Measurements from ENCODE around the gene GALNT2.

Gene GALNT2

DNA sequence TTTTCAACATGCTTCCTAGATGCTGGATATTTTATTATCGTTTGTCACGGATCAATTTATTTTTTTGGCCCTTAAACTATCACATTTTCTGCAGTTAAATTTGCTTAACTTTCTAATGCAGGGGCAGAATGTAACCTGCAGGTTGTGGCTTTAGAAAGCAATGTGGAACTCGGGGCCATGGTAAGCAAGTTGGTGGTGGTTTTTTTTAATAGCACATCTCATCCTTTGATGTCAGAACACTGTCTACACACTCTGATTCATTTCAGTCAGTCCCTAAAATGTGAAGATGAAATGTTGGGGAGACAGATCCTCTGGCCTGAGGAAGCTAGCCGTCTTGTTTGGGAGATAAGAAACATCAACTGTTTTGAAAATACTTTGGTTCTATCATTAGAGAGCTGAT is 89.5 kb downstream of the GALNT2 start:
- ATAC-seq (replicated peaks) (no peak), DNase-seq (no peak)
- H3K27ac Mint-ChIP-seq = peak overlapping the region; percentile 9
- H3K4me3 Mint-ChIP-seq = no peak overlapping the region
- peaks cover 0 to 4% of the 10 kb centered on the region in 2 donors for H3K9me3 Mint-ChIP-seq
- H3K36me3 Mint-ChIP-seq = peaks cover 7 to 27% of the 10 kb centered on the region in 2 donors
- peaks cover 39 to 72% of the 10 kb centered on the region in 2 donors for H3K4me1 Mint-ChIP-seq
- no peaks in the 10 kb centered on the region for H3K27me3 Mint-ChIP-seq

DNA sequence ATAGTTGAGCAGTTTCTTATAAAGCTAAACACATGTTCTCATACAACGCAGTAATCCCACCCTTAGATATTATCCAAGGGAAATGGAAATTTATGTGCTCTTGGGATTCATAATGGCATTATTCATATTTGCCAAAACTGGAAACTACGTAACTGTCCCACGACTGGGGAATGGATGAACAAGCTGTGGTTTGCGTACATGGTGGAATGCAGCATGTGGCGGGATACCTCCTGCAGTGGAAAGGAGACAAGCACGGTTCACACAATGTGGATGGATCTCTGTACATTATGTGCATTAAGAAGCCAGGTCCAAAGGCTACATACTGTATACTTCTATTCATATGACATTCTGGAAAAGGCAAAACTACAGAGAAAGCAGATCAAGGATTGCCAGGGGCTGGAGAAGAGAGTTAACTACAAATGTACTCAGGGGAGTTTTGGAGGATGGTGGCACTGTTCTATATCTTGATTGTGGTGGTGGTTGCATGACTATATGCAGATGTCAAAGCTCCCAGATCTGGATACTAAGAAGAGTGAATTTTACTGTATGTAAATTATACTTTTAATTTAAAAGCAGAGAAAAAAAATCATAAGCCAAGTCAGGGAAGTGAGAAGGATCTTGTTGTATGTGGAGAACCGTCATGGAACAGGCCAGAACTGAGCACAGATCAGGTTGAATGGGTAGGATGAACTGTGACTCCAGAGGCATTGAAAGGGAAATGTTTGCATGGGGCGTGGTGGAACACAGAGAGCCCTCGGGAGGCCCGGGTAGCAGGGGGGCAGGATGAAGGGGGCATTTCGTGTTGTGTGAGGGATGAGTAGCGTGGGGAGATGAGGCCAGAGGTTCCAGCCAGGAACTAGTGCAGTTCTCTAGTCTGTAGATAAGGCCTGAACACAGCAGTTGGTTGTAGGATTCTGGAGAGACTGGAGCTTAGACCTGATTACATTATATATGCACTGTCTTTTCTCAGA is 90.7 kb downstream of the GALNT2 start:
- H3K27me3 Mint-ChIP-seq = no peaks in the 10 kb centered on the region
- H3K4me3 Mint-ChIP-seq = peak overlapping the region; percentile 5 to 23
- peak overlapping the region; percentile 78 for H3K27ac Mint-ChIP-seq
- ATAC-seq (replicated peaks) (peak; percentile 71 to 81), DNase-seq (no peak)
- peaks cover 0 to 4% of the 10 kb centered on the region in 2 donors for H3K9me3 Mint-ChIP-seq
- H3K36me3 Mint-ChIP-seq = peaks cover 7 to 26% of the 10 kb centered on the region in 2 donors
- peaks cover 41 to 69% of the 10 kb centered on the region in 2 donors for H3K4me1 Mint-ChIP-seq

DNA sequence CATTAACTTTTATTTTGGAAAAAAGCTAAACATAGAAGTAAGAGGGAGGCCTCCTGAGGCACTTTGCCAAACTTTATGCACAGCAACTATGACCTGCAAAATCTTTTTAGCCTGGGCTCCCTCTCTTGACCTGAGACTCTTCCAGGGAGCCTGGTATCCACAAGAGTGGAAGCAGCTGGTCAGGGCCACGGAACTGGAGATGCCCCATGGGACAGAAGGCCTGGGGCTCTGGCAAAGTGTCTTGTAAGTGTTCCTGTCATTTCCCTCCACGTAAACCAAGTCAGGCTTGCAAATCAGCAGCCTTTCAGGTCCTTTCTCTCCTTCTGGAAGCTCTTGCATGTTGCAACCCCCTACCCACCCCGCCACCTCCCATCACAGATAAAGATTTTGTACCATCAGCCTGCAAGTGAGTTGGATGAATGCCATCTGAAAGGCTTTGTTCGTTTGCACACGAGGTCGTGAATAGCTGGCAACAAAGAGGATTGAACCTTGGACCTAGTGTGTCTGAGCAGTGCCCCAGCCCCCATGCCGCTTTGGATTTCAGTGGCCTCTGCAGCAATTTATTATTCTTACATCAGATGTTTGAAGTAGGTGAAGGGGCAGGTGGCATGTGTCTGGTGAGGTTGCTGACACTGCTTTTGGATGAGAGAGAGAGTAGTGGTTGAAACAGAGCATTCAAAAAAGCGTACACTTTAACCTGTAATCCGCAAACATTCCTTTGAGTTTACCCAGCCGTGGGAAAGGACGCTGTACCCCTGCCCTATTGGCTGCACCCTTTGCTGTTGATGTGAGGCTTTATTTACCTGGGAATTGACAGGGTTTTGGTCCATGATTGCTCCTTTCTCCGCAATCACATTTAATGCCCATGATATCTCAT is 91.6 kb downstream of the GALNT2 start:
- peaks cover 8 to 27% of the 10 kb centered on the region in 2 donors for H3K36me3 Mint-ChIP-seq
- ATAC-seq (replicated peaks) = no peak
- no peaks in the 10 kb centered on the region for H3K27me3 Mint-ChIP-seq
- H3K9me3 Mint-ChIP-seq = peaks cover 0 to 4% of the 10 kb centered on the region in 2 donors
- peak overlapping the region; percentile 78 for H3K27ac Mint-ChIP-seq
- no peak for DNase-seq
- H3K4me3 Mint-ChIP-seq = no peak overlapping the region
- H3K4me1 Mint-ChIP-seq = peaks cover 49 to 77% of the 10 kb centered on the region in 2 donors

DNA sequence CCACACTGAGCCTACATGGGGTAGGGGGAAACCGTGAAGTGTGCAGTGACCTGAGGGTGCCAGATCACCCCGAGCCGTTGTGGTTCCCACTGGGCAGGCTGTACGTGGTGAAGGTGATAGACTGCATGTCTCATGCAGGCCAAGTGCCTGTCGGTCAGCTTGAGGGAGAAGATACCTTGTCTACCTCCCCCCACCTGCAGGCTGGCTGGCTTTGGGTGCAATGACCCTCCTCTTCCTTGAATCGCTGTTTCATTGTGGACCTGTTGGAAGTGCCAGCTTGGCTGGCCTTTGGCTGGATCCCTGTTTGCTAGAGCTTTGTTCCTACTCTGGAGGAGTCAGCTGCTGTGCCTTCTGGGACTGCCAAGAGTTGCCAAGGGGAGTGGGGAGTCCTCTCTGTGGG is 92.5 kb downstream of the GALNT2 start:
- Mint-ChIP-seq H3K9me3 (peaks cover 0 to 4% of the 10 kb centered on the region in 2 donors), H3K27me3 (no peaks in the 10 kb centered on the region), H3K4me3 (no peak overlapping the region), H3K27ac (no peak overlapping the region), H3K4me1 (peaks cover 54 to 82% of the 10 kb centered on the region in 2 donors), H3K36me3 (peaks cover 12 to 33% of the 10 kb centered on the region in 2 donors)
- ATAC-seq (replicated peaks) (no peak), DNase-seq (no peak)

DNA sequence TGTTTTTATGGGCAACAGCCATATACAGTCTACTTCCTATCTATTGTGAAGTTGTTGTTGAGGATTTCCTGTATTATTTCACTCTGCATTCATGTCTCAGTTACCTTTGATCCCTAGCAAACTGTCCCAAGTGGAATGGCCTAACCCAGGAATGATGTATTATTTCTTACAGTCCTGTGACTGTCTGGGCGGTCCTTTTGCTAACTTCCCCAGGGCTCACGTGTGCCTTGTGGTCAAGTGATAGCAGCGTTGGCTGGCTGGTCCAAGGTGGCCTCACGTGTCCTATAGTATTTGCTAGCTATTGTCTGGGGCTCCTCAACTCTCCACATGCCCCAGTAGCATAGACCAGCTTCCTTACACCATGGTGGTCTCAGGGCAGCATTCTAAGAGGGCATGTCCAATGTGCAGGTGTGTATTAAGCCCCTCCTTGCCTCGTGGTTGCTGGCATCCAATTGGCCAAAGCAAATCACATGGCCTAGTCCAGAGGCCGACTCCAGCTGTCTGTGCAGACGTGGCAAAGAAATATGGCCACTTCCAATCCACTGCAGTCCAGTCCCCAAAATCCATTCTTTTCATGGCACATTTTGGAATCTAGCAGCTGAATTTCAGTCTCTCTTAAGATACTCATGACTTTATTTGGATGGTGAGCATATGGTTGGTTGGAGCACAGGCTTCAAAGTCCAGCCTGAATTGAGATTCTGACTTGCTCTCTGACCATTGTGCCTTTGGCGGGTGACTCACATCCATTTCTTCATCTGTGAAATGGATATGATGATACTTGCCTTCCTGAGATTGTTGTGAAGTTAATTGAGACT is 94.1 kb downstream of the GALNT2 start:
- DNase-seq = no peak
- no peak for ATAC-seq (replicated peaks)
- H3K36me3 Mint-ChIP-seq = peaks cover 11 to 27% of the 10 kb centered on the region in 2 donors
- H3K27me3 Mint-ChIP-seq = no peaks in the 10 kb centered on the region
- H3K4me1 Mint-ChIP-seq = peaks cover 53 to 84% of the 10 kb centered on the region in 2 donors
- H3K4me3 Mint-ChIP-seq = no peak overlapping the region
- H3K27ac Mint-ChIP-seq = peak overlapping the region; percentile 71
- H3K9me3 Mint-ChIP-seq = peaks cover 0 to 4% of the 10 kb centered on the region in 2 donors

DNA sequence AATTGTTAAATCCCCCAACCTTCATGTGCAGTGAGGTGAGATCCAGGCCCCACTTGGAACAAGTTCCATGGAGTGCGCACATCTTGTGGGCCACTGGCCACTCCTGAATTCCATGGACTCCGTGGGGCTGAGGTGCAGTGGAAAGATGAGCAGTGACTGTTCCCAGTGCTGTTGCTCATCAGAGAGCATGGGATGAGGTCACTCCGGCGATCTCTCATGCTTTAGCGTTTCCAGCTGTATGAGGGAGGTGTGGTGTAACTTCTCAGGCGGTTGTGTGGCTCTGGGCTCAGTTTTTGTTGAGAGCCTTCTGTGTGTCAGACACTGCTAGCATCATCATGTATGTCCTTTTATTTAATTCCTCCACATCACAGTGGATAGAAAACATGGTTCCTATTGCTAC is 96.2 kb downstream of the GALNT2 start:
- Mint-ChIP-seq H3K4me3 (no peak overlapping the region), H3K27ac (peak overlapping the region; percentile 78)
- ATAC-seq (replicated peaks) = no peak

DNA sequence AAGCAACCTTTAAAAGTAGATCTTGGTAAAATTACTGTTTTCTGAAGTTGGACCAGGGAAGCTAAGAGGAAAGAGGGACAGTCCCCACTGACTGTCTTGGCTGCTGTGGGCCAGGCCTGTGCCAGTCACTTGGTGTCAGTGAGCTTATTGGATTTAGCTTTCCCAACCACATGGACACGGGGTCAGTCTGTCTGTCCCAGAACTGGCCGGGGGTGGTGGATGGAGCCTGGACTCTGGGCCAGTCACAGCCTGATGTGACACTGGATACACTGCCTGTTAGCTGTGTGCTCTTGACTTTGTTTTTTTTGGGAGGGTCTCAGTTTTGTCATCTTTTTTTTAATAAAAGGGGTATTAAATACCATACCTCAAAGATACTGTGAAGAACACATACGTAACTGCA is 96.7 kb downstream of the GALNT2 start:
- DNase-seq (no peak), ATAC-seq (replicated peaks) (peak in 1 of 2 donors; percentile 22)
- Mint-ChIP-seq H3K4me1 (peaks cover 56 to 85% of the 10 kb centered on the region in 2 donors), H3K4me3 (no peak overlapping the region), H3K9me3 (no peaks in the 10 kb centered on the region), H3K27me3 (no peaks in the 10 kb centered on the region), H3K27ac (peak overlapping the region; percentile 78), H3K36me3 (peaks cover 11 to 20% of the 10 kb centered on the region in 2 donors)

More for the DNA sequence above, 96.2 kb downstream of the GALNT2 start:
- Mint-ChIP-seq H3K27me3 (no peaks in the 10 kb centered on the region), H3K4me1 (peaks cover 55 to 86% of the 10 kb centered on the region in 2 donors), H3K9me3 (no peaks in the 10 kb centered on the region), H3K36me3 (peaks cover 11 to 20% of the 10 kb centered on the region in 2 donors)
- no peak for DNase-seq

DNA sequence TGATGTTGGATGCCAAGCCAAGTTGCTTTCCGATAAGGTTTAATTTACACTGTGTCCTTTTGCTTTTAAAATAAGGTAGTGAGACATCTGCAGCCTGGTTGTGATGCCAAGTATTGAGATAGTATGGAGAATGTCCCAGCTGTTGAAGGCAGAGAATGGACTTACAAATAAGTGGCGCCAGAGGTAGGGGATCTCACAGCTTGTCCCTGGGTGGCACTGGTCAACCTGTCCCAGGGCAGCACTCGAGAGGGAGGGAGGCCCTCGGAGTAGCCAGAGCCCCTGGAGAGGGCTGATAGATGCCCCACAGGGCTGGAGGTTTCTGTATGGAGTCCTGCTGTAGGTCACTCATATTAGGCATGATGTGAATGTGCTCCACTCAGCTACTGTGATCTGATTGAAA is 98.5 kb downstream of the GALNT2 start:
- ATAC-seq (replicated peaks) = no peak
- Mint-ChIP-seq H3K36me3 (peaks cover 11 to 16% of the 10 kb centered on the region in 2 donors), H3K27ac (peak overlapping the region; percentile 17), H3K4me1 (peaks cover 65 to 88% of the 10 kb centered on the region in 2 donors), H3K4me3 (no peak overlapping the region), H3K9me3 (no peaks in the 10 kb centered on the region), H3K27me3 (no peaks in the 10 kb centered on the region)
- no peak for DNase-seq

DNA sequence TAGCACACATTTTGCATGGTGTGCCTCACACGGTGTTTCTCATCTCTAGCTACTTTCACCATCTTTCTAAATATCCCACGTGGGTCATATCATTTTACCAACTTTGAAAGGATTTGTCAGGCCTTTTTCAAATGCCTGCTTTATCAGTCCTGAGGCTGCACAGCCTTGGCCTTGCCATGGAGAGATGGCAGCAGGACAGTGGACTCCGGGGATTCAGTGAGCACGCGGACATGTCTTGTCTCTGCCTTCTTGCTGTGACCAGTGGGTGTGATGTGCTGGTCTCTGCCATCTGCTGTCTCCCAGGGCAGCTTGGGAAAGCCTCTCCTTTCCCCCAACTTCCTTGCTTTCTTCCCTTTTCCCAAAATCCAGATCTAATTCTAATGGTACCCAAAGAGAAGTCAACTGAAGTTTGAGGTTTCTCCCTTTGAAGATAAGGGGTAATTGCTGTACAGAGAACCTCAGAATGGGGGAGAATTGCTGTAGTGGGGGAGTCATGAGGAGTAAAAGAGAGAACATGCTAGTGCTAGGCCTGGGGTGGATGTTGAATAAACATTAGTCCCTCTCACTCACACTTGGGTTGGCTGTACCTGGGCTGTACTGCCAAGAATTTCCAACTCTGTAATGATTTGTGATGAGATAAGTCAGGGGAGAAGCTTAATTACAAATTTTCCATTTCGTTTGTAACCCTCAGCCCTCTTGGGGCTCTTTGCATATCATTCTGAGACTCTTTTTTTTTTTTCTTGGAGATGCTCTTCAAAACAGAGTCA is 99.5 kb downstream of the GALNT2 start:
- ATAC-seq (replicated peaks) (peak in 1 of 2 donors; percentile 16), DNase-seq (no peak)
- Mint-ChIP-seq H3K36me3 (peaks cover 8 to 14% of the 10 kb centered on the region in 2 donors), H3K4me3 (peak overlapping the region in 1 of 2 donors; percentile 11), H3K4me1 (peaks cover 62 to 85% of the 10 kb centered on the region in 2 donors), H3K27ac (peak overlapping the region; percentile 43), H3K27me3 (no peaks in the 10 kb centered on the region), H3K9me3 (no peaks in the 10 kb centered on the region)

DNA sequence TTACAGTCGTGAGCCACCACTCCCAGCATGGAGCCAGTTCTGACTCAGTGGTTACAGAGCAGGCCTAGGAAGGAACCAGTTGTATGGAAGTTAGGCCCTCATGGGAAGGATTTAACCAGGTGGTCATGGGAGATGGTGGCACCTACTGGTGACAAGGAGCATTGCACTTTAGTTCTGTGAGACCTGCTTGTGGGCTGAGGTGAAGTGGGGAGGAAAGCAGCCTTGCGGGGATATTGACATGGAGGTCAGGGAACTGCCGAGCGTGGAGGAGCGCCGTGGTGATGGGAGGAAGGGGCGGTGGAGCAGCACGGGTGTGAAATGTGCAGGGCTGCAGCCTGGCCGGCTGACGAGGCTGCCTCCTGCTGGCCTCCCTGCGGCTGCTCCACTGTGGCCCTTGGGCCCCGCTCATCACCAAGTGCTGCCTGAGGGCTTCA is 100.4 kb downstream of the GALNT2 start:
- no peaks in the 10 kb centered on the region for H3K9me3 Mint-ChIP-seq
- H3K27me3 Mint-ChIP-seq = no peaks in the 10 kb centered on the region
- peak; percentile 10 to 35 for ATAC-seq (replicated peaks)
- H3K27ac Mint-ChIP-seq = peak overlapping the region; percentile 43
- H3K4me1 Mint-ChIP-seq = peaks cover 62 to 88% of the 10 kb centered on the region in 2 donors
- H3K4me3 Mint-ChIP-seq = peak overlapping the region in 1 of 2 donors; percentile 46
- DNase-seq = peak; percentile 25
- H3K36me3 Mint-ChIP-seq = peaks cover 8 to 14% of the 10 kb centered on the region in 2 donors

DNA sequence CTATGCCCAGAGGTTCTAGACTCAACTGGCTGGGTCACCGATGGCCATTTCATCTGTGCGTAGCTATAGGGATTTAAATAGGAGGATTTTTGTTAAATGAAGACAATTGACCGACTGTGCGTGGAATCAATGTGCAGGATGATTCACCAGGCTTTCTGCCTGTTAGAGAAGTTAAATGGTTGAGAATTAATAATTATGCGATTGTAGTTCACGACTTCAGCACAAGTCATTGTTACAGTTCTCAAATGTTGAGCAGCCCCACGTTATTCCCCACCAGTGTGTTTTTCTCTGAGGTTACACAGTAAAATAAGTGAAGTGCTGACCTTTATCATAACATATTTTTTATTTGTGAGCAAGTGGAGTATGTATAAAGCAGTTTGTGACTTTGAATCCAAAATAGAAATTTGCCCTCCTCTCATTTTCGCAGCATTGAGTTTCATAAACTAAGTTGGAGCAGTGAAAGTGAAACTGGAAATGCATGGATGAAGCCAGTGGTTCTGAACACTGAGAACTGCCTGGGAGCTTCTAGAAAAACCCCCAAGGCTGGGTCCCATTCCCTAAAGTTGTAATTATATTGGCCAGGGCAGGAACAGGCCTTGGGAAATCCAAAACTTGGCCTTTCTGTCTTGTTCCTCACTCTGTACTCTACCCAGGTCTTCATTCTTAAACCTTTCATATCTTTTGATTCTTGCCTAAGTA is 102.6 kb downstream of the GALNT2 start:
- H3K27ac Mint-ChIP-seq = peak overlapping the region; percentile 83
- H3K4me1 Mint-ChIP-seq = peaks cover 55 to 78% of the 10 kb centered on the region in 2 donors
- peaks cover 6 to 13% of the 10 kb centered on the region in 2 donors for H3K36me3 Mint-ChIP-seq
- ATAC-seq (replicated peaks) (peak; percentile 63 to 75), DNase-seq (no peak)
- no peaks in the 10 kb centered on the region for H3K9me3 Mint-ChIP-seq
- H3K4me3 Mint-ChIP-seq = peak overlapping the region; percentile 17 to 22
- no peaks in the 10 kb centered on the region for H3K27me3 Mint-ChIP-seq

DNA sequence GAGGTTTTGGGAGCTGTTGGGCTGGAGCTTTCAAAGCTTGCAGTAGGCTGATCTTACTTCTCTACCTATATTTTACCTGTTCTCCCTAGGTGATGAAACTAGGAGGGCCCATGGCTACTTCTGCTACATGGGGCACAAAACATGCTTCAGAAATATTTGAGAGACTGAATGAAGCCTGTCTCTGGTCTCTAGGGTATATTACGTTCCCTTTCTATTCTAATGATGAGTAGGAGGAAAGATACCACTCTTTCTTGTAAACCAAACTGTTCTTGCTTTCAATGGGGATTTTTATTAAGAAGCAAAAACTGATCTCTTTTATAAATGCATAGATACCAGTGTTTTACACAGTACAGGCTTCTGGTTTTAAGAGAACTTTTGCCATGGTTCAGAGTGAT is 103.1 kb downstream of the GALNT2 start:
- peak overlapping the region; percentile 17 to 22 for H3K4me3 Mint-ChIP-seq
- peaks cover 10 to 16% of the 10 kb centered on the region in 2 donors for H3K36me3 Mint-ChIP-seq
- no peak for DNase-seq
- no peaks in the 10 kb centered on the region for H3K27me3 Mint-ChIP-seq
- H3K9me3 Mint-ChIP-seq = no peaks in the 10 kb centered on the region
- peak overlapping the region; percentile 83 for H3K27ac Mint-ChIP-seq
- peaks cover 60 to 78% of the 10 kb centered on the region in 2 donors for H3K4me1 Mint-ChIP-seq
- ATAC-seq (replicated peaks) = peak; percentile 82

Measured in stimulated activated naive B cell treated with anti-CD40 and anti-IgM and Interleukin-4, amounts not matched to agents 10 μg/mL and 1 μg/mL and 100 μg/mL, for 72 hours (primary cell).